Measurements from ENCODE around the gene ARHGEF7.

- TF ChIP-seq SUZ12 (IDR thresholded peaks at IDR 0.05; ENCODE audit: extremely low read depth, insufficient read depth, insufficient read length) (no peak), ZNF274 (IDR thresholded peaks at IDR 0.05; ENCODE audit: low read depth, low read length) (no peak), YY1 (IDR thresholded peaks at IDR 0.05; ENCODE audit: insufficient read depth, insufficient read length) (no peak)
Measured at GRCh38 chr13:111282997-111283396, 167.9 kb downstream of the ARHGEF7 start.
